ENCODE results near the gene GABRG3.

Gene GABRG3

GRCh38 chr15:27066446-27066845, 95.5 kb downstream of the GABRG3 start:
- no peak for DNase-seq

DNA sequence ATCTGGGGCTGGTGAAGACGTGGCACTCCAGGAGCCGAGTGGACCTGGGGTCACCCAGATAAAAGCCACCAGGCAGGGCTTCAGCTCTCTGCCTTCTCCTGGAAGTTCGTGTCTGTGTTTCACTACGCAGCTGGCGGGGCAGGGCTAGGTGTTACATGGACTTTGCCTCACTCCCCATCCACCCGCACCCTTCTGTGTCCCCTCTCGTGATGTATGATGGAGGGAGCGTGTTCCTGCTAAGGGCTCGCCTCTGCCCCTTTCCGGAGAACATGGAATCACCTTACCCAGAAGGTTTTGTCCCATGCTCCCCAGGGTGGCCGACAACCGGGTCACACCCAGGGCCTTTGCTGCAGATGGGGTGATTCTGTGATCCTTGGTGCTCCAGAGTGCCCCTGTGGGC, 96.2 kb downstream of the GABRG3 start:
- no peak for DNase-seq

GRCh38 chr15:27070841-27071240, 99.9 kb downstream of the GABRG3 start:
- DNase-seq, result no peak

GRCh38 chr15:27074179-27074578, 103.2 kb downstream of the GABRG3 start:
- DNase-seq, result no peak

DNA sequence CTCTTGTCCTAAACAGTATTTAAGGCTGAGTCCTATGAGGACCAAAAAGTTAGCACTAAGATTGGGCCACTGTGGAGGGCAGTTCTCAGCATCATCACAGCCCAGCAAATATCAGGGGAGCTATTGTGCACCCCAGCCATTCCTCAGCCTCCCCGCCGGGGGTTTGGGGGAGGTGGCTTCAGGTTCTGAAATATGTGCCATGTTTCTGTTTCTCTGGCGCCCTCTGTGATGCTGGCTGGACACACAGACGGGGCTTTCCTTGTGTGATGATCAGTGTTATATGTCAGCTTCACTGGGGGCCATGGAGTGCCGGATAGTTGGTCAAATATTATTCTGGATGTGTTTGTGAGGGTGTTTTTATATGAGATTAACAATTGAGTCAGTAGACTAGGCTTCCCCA, 106.8 kb downstream of the GABRG3 start:
- DNase-seq, result no peak

- no peak for DNase-seq
Observed at GRCh38 chr15:27081676-27082418, 110.9 kb downstream of the GABRG3 start.

- no peak for DNase-seq
Observed at GRCh38 chr15:27082526-27082925, 111.5 kb downstream of the GABRG3 start.

GRCh38 chr15:27084844-27085243, 113.9 kb downstream of the GABRG3 start:
- no peak for DNase-seq

DNA sequence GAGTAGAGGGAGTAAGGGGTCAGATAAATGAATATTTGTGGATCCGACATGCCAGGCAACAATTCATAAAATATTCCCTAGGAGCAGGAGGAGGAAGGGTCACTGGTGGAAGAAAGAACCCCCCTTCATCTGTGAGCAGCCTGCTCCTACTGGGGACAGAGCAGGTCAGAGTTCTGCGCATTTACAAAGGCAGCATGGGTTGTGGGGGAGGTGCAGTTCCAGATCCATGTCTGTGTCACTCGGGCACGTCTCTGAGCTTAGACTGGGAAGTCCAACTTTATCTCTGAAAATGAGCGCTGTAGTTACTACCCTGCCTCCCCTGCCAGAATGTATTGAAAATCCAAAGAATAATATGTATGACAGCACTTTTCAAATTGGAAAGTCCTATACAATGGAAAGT, 115.2 kb downstream of the GABRG3 start:
- DNase-seq, result no peak

DNA sequence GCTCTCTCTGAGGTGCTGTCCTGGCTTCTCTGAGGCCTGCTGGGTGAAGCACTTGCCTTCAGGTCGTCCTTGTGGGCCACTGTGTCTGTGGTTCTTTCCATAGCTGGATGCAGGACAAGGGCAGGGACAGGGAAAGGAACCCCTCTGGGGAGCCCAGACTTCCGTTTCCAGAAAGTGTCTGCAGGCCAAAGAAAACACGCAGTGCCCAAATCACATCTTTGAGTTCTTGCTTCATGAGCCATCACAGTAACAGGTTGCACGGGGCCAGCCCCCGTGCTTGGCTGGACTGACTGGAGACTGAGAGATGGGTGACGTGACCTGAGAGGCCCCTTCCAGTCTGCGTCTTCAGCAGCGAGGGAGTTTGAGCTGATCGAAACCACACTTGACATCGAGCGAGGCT, 115.8 kb downstream of the GABRG3 start:
- no peak for DNase-seq

DNA sequence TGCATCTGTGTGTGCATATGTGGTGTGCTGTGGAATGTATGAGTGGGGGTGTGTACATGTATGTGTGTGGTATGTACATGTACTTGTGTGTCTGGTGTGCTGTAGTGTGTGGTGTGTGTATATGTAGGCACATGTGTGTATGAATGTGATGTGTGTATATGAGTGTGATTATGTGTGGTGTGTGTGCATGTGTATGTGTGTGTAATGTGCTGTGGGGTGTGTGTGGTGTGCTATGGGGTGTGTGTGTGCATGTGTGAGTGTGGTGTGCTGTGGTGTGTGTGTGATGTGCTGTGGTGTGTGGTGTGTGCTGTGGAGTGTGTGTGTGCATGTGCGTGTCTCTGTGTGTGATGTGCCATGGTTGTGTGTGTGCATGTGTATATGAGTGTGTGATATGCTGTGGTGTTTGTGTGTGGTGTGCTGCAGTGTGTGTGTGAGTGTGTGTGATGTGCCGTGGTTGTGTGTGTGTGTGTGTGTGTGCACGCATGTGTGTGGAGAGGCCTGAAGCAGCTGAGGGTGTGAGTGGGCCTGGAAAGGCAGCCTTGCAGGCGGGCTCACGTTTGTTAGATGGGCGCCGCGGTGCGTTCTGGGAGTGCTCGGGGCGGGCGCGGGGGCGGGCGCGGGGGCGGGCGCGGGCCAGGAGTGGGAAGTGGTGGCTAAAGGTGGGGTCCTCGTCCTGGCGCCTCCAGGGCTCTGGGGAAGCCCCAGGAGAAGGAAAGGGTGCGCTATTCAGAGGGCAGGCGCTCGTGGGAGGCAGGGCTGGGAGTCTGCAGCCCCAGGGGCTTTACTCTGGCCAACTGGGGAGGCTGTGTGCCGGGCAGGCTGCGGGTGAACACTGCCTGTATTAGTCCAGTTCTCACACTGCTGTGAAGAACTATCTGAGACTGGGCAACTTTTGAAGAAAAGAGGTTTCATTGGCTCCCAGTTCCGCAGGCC, 116.9 kb downstream of the GABRG3 start:
- no peak for DNase-seq

- no peak for DNase-seq
Observed at GRCh38 chr15:27088584-27089232, 117.7 kb downstream of the GABRG3 start.

DNA sequence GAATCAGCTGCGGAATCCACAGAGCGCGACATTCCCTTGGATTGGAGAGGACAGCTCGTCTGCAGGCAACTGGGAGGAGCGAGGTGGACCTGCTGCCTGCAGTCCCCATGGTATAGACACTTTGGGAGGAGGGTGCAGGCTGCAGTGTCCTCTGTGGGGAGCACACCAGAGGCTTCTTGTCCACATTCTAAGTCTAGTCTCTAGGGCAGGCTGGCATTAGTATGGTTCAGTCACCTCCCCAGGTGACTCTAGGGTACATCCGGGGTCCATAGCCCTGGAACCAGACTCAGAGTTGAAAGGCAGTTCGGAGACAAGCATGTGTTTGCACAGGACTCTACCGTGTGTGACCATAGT, 118.2 kb downstream of the GABRG3 start:
- DNase-seq, result no peak

DNA sequence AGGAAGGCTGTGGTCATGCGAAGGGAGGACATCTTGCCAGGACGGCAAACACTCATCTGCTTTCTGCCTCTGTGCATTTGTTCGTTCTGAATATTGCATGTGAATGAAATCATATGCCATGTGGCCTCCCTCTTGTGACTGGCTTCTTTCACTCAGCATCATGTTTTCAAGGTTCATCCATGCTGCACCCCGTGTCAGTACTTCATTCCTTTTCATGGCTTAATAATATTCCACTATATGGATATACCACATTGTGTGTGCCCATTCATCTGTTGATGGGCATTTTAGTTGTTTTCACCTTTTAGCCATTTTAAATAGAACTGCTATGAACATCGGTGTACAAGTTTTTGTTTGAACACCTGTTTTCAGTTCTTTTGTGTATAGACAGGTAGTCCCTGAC, 118.7 kb downstream of the GABRG3 start:
- no peak for DNase-seq

DNA sequence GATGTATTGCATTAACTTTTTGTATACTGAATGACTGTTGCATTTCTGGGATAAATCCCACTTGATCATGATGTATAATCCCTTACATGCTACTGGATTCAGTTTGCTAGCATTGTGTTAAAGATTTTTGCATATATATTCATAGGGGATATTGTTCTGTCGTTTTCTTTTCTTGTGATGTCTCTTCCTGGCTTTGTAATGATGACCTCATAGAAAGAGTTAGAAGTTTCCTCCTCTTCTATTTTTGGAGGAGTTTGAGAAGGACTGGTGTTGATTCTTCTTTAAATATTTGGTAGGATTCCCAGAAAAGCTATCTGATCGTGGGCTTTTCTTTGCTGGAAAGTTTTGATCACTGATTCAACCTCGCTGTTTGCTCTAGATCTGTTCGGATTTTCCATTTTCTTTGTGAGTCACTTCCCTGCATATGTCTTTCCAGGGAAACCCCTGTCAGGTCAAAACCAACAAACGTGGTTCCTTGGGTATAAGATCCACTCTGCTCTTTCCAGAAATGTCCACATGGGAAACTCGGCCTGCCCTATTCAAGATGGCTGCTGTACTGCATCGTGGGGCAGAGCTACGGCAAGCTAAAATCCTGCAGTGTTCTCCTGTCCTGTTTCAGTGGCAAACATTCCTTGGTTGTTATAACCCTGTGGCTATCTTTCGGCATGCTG, 120.4 kb downstream of the GABRG3 start:
- DNase-seq, result no peak

DNA sequence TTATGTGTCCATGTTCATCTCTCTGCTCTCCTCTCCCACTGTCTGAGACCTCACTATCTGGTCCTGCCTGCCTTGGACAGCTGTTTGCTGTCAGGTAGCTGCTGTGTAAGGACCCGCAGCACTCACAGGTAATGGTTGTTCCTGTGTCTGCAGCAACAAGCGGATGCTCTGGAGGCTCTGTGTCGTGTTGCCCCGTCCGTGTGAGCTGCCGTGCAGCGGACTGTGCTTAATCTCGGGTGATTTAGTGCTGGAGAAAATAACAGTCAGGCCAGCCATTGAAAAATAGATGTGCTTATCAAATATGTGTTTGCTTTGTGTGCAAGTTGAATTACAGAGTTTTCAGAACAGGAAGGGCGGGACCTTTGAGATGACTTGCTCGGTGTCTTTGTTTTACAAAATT, 121.4 kb downstream of the GABRG3 start:
- no peak for DNase-seq

DNA sequence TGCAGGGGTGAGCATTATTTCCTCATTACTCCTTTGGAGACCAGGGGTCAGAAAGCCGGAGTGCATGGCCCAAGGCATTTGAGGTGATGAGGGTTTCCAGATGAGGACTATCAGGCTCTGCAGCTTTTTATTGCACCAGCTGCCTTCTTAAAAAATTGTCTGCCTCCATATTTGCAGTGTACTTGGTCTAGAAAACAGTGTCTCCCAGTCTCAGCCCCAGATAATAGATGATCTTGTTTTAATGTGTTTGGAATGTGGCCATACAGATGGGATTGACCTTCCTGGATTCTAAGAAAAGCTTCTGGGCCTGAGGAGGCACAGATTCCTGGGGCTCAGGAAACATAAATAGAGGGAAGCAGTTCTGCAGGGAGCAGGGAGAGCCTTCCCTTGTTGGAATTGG, 123.3 kb downstream of the GABRG3 start:
- DNase-seq, result no peak

GRCh38 chr15:27095886-27096624, 125.1 kb downstream of the GABRG3 start:
- DNase-seq, result no peak

GRCh38 chr15:27097506-27097905, 126.5 kb downstream of the GABRG3 start:
- no peak for DNase-seq

- no peak for DNase-seq
Observed at GRCh38 chr15:27101982-27102381, 131.0 kb downstream of the GABRG3 start.

GRCh38 chr15:27111323-27111722, 140.3 kb downstream of the GABRG3 start:
- DNase-seq, result no peak

DNA sequence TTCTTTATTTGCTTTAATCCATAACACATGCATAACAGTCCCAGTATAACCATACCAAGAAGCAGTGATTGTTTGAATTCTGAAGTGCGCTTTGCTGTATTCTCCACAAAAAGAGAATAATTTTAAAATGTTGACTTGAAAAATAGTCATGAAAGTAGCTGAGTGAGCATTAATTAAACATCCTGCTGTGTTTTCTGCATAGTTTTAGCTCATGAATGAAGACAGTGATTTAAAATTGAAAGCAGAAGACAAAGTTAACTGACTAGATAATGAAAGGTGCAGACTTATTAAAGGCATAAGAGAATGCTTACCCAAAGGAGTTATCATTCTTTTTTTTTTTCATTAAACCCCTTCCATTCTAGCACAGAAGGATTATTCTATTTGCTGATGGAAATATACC, 143.5 kb downstream of the GABRG3 start:
- no peak for DNase-seq

Measured in activated gamma-delta T cell treated with Interleukin-2 at 50 U/mL for 16 hours (primary cell).